Measurements from ENCODE around the gene FGG.

FGG gene

DNA sequence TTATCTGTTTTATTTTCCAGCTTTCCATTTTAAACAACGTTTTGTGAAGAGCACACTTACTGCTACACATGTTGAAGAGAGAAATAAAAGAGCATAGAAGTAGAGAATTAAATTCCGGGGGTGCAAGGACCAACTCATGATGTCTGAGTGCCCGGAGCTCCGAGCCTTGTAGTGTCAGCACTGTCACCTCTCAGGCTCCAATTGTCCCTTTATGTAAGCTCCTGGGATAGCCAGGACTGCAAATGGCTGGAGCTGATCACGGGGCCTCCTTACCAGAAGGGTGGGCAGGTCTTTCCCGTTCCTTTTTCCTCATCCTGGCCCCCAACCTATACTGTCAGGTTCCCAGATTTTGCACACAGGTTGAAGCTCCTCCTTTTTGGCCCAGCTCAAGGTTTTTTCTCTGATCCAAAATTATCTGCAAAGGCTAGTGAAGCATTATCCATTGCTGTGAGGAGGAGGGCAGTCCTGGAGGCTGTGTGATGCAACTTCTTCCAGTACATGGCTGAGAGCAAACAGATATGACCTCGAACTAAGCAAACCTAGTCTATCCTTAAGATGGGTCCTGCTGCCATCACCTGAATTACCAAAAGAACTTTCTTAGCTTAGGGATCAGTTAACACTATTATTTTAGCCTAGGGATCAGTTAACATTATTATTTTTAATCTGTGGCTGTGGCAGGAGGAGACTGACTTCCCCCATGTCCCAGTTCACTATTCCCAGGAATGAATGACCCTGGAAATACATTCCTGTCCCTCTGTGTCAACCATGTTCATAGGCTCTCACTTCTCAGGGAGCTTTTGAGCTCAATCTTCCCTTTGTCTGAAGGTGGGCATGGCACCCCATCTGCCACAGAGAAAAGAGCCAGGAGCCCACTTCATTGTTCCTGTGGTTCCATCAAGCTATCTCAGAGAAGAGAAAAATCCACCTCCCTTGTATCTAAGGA is at the start of gene FGG:
FGG (minus strand) TSS at position 185 of the 943 bp plus-strand sequence; CDS start at position 138, 47 bp downstream.
- DNase-seq: no peak

GRCh38 chr4:154660052-154660451 is 47.6 kb upstream of the FGG start:
- no peak for DNase-seq

DNA sequence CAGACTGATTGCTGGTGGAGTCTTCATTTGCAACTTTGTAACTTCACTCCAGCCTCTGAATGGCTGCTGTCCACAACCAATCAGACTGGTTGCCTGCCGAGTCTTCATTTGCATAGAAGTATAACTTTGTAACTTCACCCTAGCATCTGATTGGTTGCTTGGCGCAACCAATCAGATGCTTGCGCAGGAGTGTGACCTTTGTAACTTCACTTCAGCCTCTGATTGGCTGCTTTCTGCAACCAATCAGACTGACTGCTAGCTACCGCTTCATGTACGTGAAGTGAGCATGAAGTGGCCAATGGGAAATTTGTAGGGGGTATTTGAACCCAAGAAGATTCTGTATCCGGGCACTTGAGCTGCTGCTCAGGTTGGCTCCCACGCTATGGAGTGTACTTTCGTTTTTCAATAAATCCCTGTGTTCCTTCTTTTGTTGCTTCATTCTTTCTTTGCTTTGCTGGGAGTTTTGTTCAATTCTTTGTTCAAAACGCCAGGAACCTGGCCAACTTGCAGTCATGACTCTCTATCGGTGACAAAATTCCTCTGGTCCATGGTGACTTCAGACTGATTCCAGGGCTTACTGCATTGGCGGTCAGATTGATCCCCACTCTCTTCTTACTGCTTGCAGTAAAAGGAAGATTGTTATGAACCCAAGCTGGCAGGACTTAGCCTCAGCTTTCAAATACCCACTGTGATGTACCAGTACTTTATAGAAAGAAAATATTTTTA is 46.4 kb upstream of the FGG start:
- no peak for DNase-seq

GRCh38 chr4:154643493-154643892 is 31.0 kb upstream of the FGG start:
- no peak for DNase-seq

DNA sequence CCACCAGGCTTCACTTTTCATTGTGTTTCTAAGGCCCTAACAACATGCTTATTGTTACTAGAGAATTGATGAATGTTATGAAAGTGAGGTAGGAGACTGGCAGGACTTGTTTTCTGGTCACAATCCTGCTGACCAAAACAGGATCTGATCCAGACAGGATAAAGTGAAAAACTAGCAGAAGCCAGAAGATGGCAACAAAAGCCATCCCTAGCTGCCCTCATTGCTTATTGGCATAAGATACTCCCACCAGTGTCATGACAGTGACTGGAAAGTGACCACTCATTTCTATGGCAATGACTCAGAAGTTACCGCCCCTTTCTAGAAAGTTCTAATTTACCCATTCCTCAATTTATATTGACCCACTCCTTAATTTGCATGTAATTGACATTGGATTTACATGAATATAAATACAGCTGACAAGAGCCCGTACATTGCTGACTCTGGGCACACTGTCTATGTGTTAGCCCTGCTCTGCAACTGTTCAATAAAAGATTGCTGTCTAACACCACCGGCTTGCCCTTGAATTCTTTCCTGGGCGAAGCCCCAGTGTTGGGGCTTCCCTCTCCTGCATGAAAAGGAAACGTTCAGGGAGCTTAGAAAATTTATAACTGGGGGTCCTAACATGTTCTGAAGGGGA is 30.0 kb upstream of the FGG start:
- peak in 1 of 3 donors; percentile 3 for DNase-seq

- no peak for DNase-seq
Measured at GRCh38 chr4:154640999-154641398, 28.5 kb upstream of the FGG start.

- no peak for DNase-seq
Measured at GRCh38 chr4:154634058-154634457, 21.6 kb upstream of the FGG start.

DNA sequence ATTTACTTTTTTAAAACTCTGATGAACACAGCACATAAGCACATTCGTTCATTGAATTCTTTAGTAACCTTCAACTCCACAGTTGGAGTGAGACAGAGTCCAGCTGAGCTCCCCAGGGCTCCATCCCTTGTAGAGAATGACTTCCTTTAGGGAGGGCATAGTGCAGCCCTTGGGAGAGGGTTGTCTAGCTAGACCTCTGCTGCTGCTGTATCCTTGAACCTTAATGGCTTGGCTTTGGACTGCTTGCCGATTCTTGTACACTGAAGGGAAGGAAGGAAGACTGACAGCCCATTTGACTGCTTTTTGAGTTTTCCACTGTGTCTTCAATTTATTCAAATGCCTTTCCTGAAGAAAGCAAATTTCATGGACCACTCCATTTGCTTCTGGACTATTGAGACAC is 19.4 kb upstream of the FGG start:
- no peak for DNase-seq

- DNase-seq: no peak
Measured at GRCh38 chr4:154630324-154630723, 17.9 kb upstream of the FGG start.

DNA sequence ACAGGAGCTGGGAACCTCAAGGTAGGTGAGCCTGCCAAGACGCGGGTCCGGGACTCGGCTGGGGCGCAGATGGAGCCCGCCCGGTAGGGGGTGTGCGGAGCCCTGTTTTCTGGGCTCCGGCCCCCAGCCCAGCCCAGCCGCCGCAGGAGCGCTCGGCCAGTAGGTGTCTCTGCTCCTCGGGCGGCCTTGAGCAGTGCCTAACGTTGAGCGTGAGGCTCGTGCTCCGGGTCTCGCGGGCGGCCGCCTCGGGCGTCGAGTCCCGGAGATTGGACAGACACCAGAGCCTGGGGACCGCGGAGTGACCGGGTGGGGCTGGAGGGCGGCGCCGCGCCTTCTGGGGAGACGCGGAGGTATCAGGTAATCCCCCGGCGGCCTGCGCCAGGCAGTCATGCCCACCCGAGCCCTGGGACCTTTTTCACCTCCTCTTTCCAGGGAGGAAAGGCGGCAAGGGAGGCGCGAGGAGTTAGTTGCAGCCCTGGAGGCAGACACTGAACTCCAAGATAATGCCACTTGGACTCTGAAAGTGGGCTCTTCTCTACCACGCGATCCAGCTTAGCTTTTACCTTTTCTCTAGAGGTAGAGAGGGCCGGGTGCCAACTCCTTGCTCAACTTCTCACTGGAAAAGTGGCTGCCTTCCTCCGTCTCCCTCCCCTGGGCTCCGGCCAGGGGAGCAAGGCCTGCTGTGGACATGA is 14.5 kb upstream of the FGG start:
- peak; percentile 30 to 59 (median 36) for DNase-seq

GRCh38 chr4:154625971-154626370 is 13.5 kb upstream of the FGG start:
- DNase-seq: no peak

- DNase-seq: no peak
Measured at GRCh38 chr4:154623995-154624394, 11.5 kb upstream of the FGG start.

DNA sequence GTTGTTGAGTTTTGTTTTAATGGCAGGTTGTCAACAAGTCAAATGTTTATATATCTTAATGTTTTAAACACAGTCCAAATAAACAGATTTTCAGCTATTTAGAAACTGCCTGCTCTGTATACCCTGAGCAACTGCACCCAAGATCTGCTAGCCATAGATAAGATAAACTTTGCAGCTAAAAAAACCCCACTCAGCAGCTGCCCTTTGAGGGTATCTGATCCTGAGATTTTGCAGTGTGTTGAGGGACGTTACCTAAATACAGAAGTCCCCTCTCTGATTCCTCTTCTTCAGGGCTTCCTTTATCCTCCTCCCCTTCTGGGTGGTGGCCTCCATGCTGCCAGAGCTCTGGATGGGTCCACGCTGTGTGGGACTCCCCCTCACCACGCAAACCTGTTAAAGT is 11.0 kb upstream of the FGG start:
- DNase-seq: no peak

DNA sequence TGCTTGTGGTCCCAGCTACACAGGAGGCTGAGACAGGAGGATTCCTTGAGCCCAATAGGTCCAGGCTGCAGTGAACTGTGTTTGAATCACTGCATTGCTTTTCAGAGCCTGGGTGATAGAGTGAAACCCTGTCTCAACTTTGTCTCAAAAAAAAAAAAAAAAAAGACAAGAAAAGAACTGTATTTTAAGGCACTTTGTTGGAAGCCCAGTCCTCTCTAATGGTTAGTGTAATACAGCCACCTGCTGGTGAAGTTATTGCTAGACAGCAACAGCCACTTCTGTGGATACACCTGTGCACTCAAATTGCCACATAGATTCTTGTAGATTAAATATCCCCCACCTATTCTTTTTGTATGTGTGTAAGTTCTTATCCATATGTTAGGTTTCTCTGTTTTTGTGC is 10.1 kb upstream of the FGG start:
- peak; percentile 34 to 42 (median 40) for DNase-seq

- no peak for DNase-seq
Measured at GRCh38 chr4:154620111-154620510, 7.7 kb upstream of the FGG start.

- peak; percentile 54 to 65 (median 55) for DNase-seq
Measured at GRCh38 chr4:154618708-154619315, 6.4 kb upstream of the FGG start.

DNA sequence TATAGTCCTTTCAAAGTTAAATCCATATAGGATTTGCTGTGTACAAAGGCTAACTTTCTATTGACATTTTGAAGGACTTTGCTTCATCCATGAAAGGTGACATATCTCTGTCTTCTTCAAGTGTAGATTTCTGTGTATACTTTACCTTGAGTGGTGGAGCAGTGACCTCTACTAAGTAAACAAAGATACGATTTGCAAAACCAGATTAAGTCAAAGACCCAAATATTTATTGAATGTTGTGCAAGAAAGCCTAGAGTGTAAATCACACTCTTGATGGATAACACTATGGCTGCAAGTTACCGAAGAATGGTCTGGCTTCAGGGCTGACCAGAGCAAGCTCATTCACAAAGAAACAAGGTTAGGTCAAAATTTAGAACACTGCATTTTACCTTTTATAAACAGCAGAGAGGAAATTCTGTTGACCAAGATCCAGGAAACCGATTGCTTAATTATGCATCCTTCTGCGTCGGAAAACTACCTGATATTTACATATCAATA is 5.4 kb upstream of the FGG start:
- no peak for DNase-seq

DNA sequence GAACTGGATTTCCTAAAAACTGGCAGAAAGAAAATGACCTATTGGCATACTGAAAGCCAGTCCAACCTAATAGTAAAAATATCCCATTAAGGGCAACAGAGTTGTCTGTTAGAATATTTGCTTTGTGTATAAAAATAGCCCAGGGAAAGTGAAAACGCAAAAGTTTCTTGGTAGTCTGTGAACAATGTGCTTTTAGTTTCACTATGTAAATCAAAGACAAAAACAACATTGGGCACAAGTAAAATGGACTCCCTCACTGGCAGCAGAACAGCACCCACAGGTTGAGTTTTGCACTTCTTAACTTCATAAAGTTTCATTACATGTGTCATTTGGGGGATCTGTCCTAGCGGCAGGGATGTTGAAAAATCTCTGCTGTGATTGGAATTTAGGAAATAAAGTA is 4.3 kb upstream of the FGG start:
- DNase-seq: no peak

GRCh38 chr4:154616287-154616686 is 3.8 kb upstream of the FGG start:
- DNase-seq: no peak

DNA sequence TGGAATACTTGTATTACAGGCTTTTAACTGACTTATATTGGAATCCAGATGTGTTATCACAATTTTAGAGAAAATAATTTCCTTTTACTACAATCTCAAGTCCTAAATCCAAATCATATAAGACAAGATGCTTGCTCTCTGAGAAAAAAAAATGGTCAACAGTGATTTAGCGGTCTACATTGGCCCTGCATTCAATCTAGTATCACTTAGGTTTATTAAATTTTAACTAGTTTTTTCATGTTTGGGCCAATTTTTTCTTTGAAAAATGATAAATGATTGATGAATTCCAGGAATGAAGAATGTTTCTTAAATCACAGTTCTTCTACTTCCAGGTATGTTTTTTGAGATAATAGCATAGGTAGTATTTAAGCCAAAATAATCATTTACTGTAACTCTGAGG is 2.8 kb upstream of the FGG start:
- DNase-seq: no peak

DNA sequence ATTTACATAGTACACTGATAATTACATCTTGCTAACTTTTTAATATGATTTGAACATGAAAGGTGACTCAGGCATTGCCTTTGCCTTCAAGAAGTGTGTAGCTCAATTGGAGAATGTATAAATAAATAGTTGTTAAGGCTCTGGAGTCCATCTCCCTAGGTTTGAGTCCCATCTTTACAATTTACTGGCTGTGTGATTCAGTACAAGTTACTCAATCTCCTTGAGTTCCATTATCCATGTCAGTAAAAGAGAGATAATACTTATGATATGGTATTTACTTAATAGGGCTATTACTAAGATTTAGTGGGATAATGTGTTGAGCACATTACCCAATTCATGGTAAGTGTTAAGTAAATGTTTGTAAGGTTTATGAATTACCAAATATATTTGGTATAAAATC is 1.9 kb upstream of the FGG start:
- no peak for DNase-seq

GRCh38 chr4:154611833-154612232 is 623 bp downstream of the FGG start:
- no peak for DNase-seq

Measured in suppressor macrophage treated with lipopolysaccharide for 1 hour (primary cell).